Tibial artery (tissue), 4 donors: ENCODE data around the gene ZMIZ1.

Experiments
- DNase-seq, 2 donors: peaks; one replicate each; pipeline ENCODE4 v3.0.0-alpha.2; 2019
- H3K27ac ChIP-seq, 2 donors: fragments of 200-600 bp; sonication (generic) in 1 of 2; 1 replicate in 1 of 2; 2 replicates in 1 of 2; pipeline ENCODE4 v1.5.1; 2018 to 2019; ENCODE audit warnings: mild to moderate bottlenecking in 1 of 2
- H3K27me3 ChIP-seq, 2 donors: fragments of 200-600 bp; sonication (generic) in 1 of 2; one replicate each; pipeline versions ENCODE4 v1.5.1 to v1.6.0; 2016 to 2019
- H3K36me3 ChIP-seq, 3 donors: fragments of 200-600 bp; sonication (generic) in 2 of 3; one replicate each; pipeline ENCODE4 v1.5.1; 2016 to 2019; ENCODE audit warnings: mild to moderate bottlenecking in 2 of 3
- H3K4me1 ChIP-seq, 4 donors: fragments of 200-600 bp; sonication (generic) in 2 of 4; 1 replicate in 3 of 4; 2 replicates in 1 of 4; pipeline ENCODE4 v1.5.1; 2016 to 2019
- H3K4me3 ChIP-seq, 2 donors: fragments of 200-600 bp; sonication (generic) in 1 of 2; 1 replicate in 1 of 2; 2 replicates in 1 of 2; pipeline ENCODE4 v1.5.1; 2018 to 2019; ENCODE audit warnings: mild to moderate bottlenecking in 2 of 2
- H3K9me3 ChIP-seq, 3 donors: fragments of 200-600 bp; sonication (generic) in 1 of 3; one replicate each; pipeline ENCODE4 v1.5.1; 2016 to 2019
- CTCF ChIP-seq, 2 experiments: fragments of 200-600 bp in 1 of 2; fragments of 450-650 bp in 1 of 2; IDR thresholded peaks; one replicate each; pipeline ENCODE4 v1.5.1; 2017 to 2019; ENCODE audit warnings: antibody characterized with exemption in 2 of 2, mild to moderate bottlenecking in 1 of 2, moderate library complexity in 1 of 2
- intact Hi-C: fragments of 100-400 bp; cut with DNase I; formaldehyde crosslinking; loops from one replicate; pipeline ENCODE4 v1.15.0; 2023; ENCODE audit warnings: low total_unique reads

ZMIZ1 gene

GRCh38 chr10:79206300-79207095 is 137.7 kb downstream of the ZMIZ1 start:
- H3K9me3 ChIP-seq, result no peaks in the 10 kb centered on the region
- DNase-seq, result no peak
- H3K4me1 ChIP-seq, result no peaks in the 10 kb centered on the region
- no peak for TF ChIP-seq CTCF (IDR thresholded peaks at IDR 0.05)
- H3K27me3 ChIP-seq, result no peaks in the 10 kb centered on the region
- H3K36me3 ChIP-seq, result peaks cover 24 to 93% (median 68%) of the 10 kb centered on the region in 3 donors
- no peak overlapping the region for H3K4me3 ChIP-seq
- intact Hi-C loops, result no loop called here
- no peak overlapping the region for H3K27ac ChIP-seq

- intact Hi-C loops, result no loop called here
- DNase-seq, result no peak
These were observed 138.3 kb downstream of the ZMIZ1 start for GRCh38 chr10:79207096-79207357.

GRCh38 chr10:79207726-79208125 is 139.0 kb downstream of the ZMIZ1 start:
- peaks cover 17 to 93% (median 71%) of the 10 kb centered on the region in 3 donors for H3K36me3 ChIP-seq

More at GRCh38 chr10:79207096-79207357, 138.3 kb downstream of the ZMIZ1 start:
- Histone ChIP-seq H3K4me3 (no peak overlapping the region), H3K4me1 (no peaks in the 10 kb centered on the region), H3K9me3 (no peaks in the 10 kb centered on the region), H3K27ac (no peak overlapping the region), H3K36me3 (peaks cover 20 to 94% (median 70%) of the 10 kb centered on the region in 3 donors), H3K27me3 (no peaks in the 10 kb centered on the region)
- no peak for TF ChIP-seq CTCF (IDR thresholded peaks at IDR 0.05)

GRCh38 chr10:79208251-79208983 is 139.7 kb downstream of the ZMIZ1 start:
- Histone ChIP-seq H3K4me1 (no peaks in the 10 kb centered on the region), H3K36me3 (peaks cover 10 to 92% (median 69%) of the 10 kb centered on the region in 3 donors), H3K27ac (no peak overlapping the region), H3K27me3 (no peaks in the 10 kb centered on the region), H3K9me3 (no peaks in the 10 kb centered on the region), H3K4me3 (no peak overlapping the region)
- no peak for TF ChIP-seq CTCF (IDR thresholded peaks at IDR 0.05)
- intact Hi-C loops, result no loop called here
- DNase-seq, result no peak

More at GRCh38 chr10:79207726-79208125, 139.0 kb downstream of the ZMIZ1 start:
- no peak overlapping the region for H3K4me3 ChIP-seq
- no peaks in the 10 kb centered on the region for H3K27me3 ChIP-seq
- intact Hi-C loops, result no loop called here
- DNase-seq, result no peak
- H3K27ac ChIP-seq, result no peak overlapping the region
- H3K9me3 ChIP-seq, result no peaks in the 10 kb centered on the region
- no peak for TF ChIP-seq CTCF (IDR thresholded peaks at IDR 0.05)
- H3K4me1 ChIP-seq, result no peaks in the 10 kb centered on the region

- no peaks in the 10 kb centered on the region for H3K4me1 ChIP-seq
- intact Hi-C loops, result no loop called here
- no peak for DNase-seq
- no peaks in the 10 kb centered on the region for H3K27me3 ChIP-seq
- H3K36me3 ChIP-seq, result peaks cover 6 to 90% (median 69%) of the 10 kb centered on the region in 3 donors
- no peak overlapping the region for H3K27ac ChIP-seq
- H3K4me3 ChIP-seq, result no peak overlapping the region
- no peaks in the 10 kb centered on the region for H3K9me3 ChIP-seq
- no peak for TF ChIP-seq CTCF (IDR thresholded peaks at IDR 0.05)
These were observed 140.6 kb downstream of the ZMIZ1 start for GRCh38 chr10:79209340-79209739.
